Fibroblast of pulmonary artery (primary cell): ENCODE data around the gene SRSF9.
A peak's percentile ranks its signal among the peaks of the same experiment; 100 is the strongest.
"Not testable (repeated sequence)": the region's sequence is repeated elsewhere in the genome, so short reads cannot be mapped to it uniquely, and the experiment has no call there.

Experiments used
- DNase-seq: peaks from one replicate; pipeline ENCODE4 v3.0.0-alpha.2; 2010; ENCODE audit warnings: low read depth
- H3K4me3 ChIP-seq: replicated peaks from 2 replicates; pipeline ENCODE4 v1.5.1; 2011; ENCODE audit warnings: low read depth, mild to moderate bottlenecking, control low read depth, low read length, moderate library complexity
- CTCF ChIP-seq: IDR thresholded peaks from 2 replicates; pipeline ENCODE4 v1.5.1; 2011; ENCODE audit warnings: mild to moderate bottlenecking, control low read depth, low read length, inconsistent platforms; ENCODE audit errors: missing control alignments

The SRSF9 gene

DNA sequence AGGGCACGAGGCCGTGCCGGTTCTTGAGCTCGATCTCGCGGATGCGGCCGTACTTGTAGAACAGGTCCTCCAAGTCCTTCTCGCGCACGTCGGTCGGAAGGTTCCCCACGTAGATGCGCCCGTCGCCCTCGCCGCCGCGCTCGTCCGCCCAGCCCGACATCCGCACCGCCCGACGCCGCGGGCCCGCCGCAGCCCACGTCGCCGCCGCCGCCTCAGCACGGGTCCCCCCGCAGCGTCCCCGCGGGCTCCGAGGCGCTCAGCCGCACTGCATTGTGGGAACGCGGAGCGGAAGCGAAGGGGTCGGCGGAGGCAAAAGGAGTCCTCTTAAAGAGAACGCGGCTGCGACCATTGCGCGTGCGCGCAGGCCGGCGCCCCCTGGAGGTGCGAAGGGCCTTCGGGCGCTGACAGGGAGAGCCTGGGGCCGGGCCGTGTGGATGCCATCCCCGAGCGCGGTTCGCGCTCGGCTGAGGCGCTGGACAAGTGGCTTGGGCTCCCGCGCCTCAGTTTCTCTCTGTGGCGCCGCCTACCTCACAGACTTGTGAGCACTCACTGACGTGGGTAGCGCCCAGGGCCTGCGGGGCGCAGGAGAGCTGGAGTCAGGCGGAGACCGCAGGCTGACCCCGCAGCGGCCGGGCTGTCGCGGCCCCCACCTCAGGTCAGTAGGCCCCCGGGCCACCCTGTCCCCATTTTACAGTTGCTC, at the start of gene SRSF9:
TSS of gene SRSF9 (minus strand) at position 299 of the 700 bp plus-strand sequence. CDS start at position 160, 139 bp downstream.
- peak; percentile 98 for DNase-seq
- peak; percentile 64 for TF ChIP-seq CTCF
- H3K4me3 ChIP-seq: peak within 1 kb of the TSS; percentile 83

DNA sequence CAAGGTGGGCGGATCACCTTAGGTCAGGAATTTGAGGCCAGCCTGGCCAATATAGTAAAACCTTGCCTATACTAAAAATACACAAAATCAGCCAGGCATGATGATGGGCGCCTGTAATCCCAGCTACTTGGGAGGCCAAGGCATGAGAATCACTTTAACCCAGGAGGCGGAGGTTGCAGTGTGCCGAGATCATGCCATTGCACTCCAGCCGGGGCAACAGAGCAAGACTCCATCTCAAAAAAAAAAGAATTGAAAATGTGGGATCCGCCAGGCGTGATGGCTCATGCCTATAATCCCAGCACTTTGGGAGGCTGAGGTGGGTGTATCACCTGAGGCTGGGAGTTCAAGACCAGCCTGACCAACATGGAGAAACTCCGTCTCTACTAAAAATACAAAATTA, 49.8 kb upstream of the SRSF9 start:
- H3K4me3 ChIP-seq, DNase-seq: not testable (repeated sequence)

DNA sequence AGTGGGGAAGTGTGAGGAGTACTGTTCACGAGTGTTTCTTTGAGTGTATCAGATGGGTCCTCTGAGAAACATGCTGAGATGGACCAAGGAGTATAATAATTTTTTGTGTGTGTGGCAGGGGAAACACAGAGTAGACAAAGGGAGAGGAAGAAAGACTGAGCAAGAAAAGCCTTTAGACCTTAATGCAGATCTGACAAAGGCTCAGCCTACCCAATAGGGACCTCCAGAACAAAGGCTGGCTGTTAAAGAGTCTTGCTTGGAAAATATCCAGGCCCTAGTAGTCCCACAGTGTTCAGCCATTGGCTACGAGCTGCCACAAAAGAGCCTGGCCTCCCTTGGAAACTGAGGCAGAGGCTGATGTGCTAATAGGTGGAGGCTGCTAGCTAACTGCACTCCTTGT, 45.9 kb upstream of the SRSF9 start:
- DNase-seq: no peak
- no peak for TF ChIP-seq CTCF
- no peak overlapping the region for H3K4me3 ChIP-seq

DNA sequence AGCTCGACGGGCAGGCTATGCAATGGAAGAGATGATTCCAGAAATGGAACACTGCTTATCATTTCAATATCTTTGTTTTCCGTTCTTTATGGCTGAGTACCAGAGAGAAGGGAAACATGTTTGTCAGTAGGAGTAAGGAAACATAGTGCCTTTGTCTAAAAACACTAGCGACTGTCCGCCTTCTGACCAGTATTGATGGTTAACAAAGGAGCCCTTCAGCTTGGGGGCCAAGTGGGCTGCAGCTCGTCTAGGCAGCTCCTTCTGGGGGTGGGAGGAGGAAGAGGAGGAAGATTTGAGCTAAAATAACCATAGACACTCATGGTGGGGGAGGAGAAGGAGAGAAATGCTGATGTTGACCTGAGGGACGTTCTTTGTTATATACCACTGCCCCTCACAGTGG, 44.5 kb upstream of the SRSF9 start:
- no peak for TF ChIP-seq CTCF
- no peak for DNase-seq
- no peak overlapping the region for H3K4me3 ChIP-seq

DNA sequence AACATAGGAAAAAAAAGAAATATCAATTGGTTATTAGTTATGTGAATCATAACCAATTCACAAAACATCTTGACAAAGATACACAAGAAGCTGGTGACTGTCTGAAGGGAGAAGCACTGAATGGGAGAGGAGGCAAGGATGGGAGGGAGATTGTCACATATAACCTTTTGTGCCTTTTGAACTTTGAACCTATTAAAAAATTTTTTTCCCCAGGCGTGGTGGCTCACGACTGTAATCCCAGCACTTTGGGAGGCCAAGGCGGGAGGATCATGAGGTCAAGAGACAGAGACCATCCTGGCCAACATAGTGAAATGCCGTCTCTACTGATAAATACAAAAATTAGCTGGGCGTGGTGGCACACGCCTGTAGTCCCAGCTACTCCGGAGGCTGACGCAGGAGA, 39.0 kb upstream of the SRSF9 start:
- no peak overlapping the region for H3K4me3 ChIP-seq
- DNase-seq: no peak
- no peak for TF ChIP-seq CTCF

DNA sequence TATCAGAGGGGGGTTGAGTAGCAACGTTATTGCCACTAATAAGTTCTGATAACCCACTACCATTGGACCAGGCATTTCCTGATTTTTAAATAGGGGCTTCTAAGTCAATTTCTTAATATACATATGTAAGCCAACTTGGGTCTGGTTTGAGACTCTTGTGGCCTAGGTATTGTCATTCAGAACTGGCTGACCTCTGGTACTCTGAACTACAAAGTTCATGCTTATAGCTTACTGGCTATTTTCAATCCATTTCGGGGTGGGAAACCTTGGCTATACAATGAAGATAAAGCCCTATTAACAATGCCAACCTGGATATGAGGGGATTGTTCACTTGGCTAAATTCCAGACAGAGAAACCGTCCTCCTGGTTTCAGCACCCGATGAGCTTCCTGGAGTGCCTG, 35.0 kb upstream of the SRSF9 start:
- TF ChIP-seq CTCF: no peak
- no peak for DNase-seq
- no peak overlapping the region for H3K4me3 ChIP-seq

- DNase-seq: no peak
- TF ChIP-seq CTCF: no peak
- no peak overlapping the region for H3K4me3 ChIP-seq
Measured at GRCh38 chr12:120500581-120500980, 31.0 kb upstream of the SRSF9 start.
